HepG2 (cell line): ENCODE results near the gene ZNF382. TPM values are rescaled to one million over a fixed set of nuclear protein-coding genes. Genes with fewer than 3 reads are reported as not detected.

Experiments
- ARHGAP35 ChIP-seq: sonication (generic); formaldehyde crosslinking; IDR thresholded peaks from 2 replicates; pipeline ENCODE4 v1.9.0; 2022; ENCODE audit warnings: mild to moderate bottlenecking, inconsistent platforms, moderate library complexity, missing genetic modification reagents, borderline replicate concordance
- BRCA1 ChIP-seq: sonication (generic); formaldehyde crosslinking; IDR thresholded peaks from 2 replicates; pipeline ENCODE4 v1.4.0; 2020; ENCODE audit warnings: missing genetic modification reagents
- IKZF4 ChIP-seq: sonication (generic); formaldehyde crosslinking; IDR thresholded peaks from 2 replicates; pipeline ENCODE4 v1.5.1; 2020; ENCODE audit warnings: borderline replicate concordance, mild to moderate bottlenecking, low read depth, missing genetic modification reagents; ENCODE audit errors: not compliant biosample characterization
- KMT2B ChIP-seq: IDR thresholded peaks from 2 replicates; pipeline ENCODE4 v1.6.1; 2016; ENCODE audit warnings: missing genetic modification reagents, missing compliant biosample characterization
- SALL1 ChIP-seq: sonication (generic); formaldehyde crosslinking; IDR thresholded peaks from 2 replicates; pipeline ENCODE4 v1.8.0; 2022; ENCODE audit warnings: mild to moderate bottlenecking, missing genetic modification reagents
- SMC3 ChIP-seq: IDR thresholded peaks from 2 replicates; pipeline ENCODE4 v1.6.1; 2011; ENCODE audit warnings: low read length, improper control_type of control experiment
- SOX6 ChIP-seq, 2 experiments: fragments of 450-650 bp in 1 of 2; sonication (generic) in 1 of 2; formaldehyde crosslinking in 1 of 2; IDR thresholded peaks; 2 replicates each; pipeline versions ENCODE4 v1.4.0 to v1.6.1; 2017 to 2020; ENCODE audit warnings: antibody characterized with exemption in 1 of 2, mild to moderate bottlenecking in 1 of 2, missing genetic modification reagents in 1 of 2
- SRSF1 ChIP-seq: fragments of 200-400 bp; formaldehyde crosslinking; optimal IDR thresholded peaks from 2 replicates; pipeline ENCODE3; 2017; ENCODE audit warnings: mild to moderate bottlenecking, low read depth, low read length, moderate library complexity
- ZFP37 ChIP-seq: sonication (generic); formaldehyde crosslinking; IDR thresholded peaks from 2 replicates; pipeline ENCODE4 v1.4.0; 2020; ENCODE audit warnings: missing genetic modification reagents, borderline replicate concordance
- ZKSCAN1 ChIP-seq: fragments of 150-350 bp; IDR thresholded peaks from 2 replicates; pipeline ENCODE4 v1.6.1; 2014; ENCODE audit warnings: low read length
- ZNF296 ChIP-seq: sonication (generic); formaldehyde crosslinking; conservative IDR thresholded peaks from 2 replicates; pipeline ENCODE4 v1.5.0; 2020; ENCODE audit warnings: mild to moderate bottlenecking, missing genetic modification reagents
- ZNF383 ChIP-seq: sonication (generic); formaldehyde crosslinking; IDR thresholded peaks from 2 replicates; pipeline ENCODE4 v1.4.0; 2020; ENCODE audit warnings: missing genetic modification reagents, mild to moderate bottlenecking, borderline replicate concordance
- ZNF446 ChIP-seq: sonication (generic); formaldehyde crosslinking; IDR thresholded peaks from 2 replicates; pipeline ENCODE4 v1.5.0; 2020; ENCODE audit warnings: mild to moderate bottlenecking, missing genetic modification reagents
- ZNF468 ChIP-seq: sonication (generic); formaldehyde crosslinking; IDR thresholded peaks from 2 replicates; pipeline ENCODE4 v1.8.0; 2022; ENCODE audit warnings: mild to moderate bottlenecking, moderate library complexity, missing genetic modification reagents
- ZSCAN12 ChIP-seq: sonication (generic); formaldehyde crosslinking; IDR thresholded peaks from 2 replicates; pipeline ENCODE4 v1.9.0; 2021; ENCODE audit warnings: mild to moderate bottlenecking, missing genetic modification reagents
- polyA plus RNA-seq, 8 experiments: library from polyadenylated mRNA; depleted of rRNA in 3 of 8; stranded (reverse) in 7 of 8; unstranded in 1 of 8; fragments of >200 nt; fragmentation: Illumina TruSeq in 4 of 8; extraction: Trizol in 4 of 8; gene quantifications; 2 replicates each; pipeline versions ENCODE4 v1.2.1 to v1.2.3, GENCODE V29; 2011 to 2016; ENCODE audit warnings: low read depth in 4 of 8, missing spikeins in 1 of 8, mixed read lengths in 1 of 8; ENCODE audit not compliant: insufficient read depth in 1 of 8
- total RNA-seq, 5 experiments: library from RNA; depleted of rRNA; stranded (reverse); fragments of >200 nt; fragmentation: Illumina TruSeq; extraction: Trizol; gene quantifications; 2 replicates each; pipeline ENCODE4 v1.2.3, GENCODE V29; 2016; ENCODE audit warnings: low read depth in 1 of 5
- TF ChIP-seq, protein P1 (sequence below): sonication (generic); formaldehyde crosslinking; IDR thresholded peaks from 2 replicates; pipeline ENCODE4; 2020; ENCODE audit warnings: missing genetic modification reagents, mild to moderate bottlenecking, borderline replicate concordance
- TF ChIP-seq, protein P2 (sequence below): sonication (generic); formaldehyde crosslinking; IDR thresholded peaks from 2 replicates; pipeline ENCODE4 v1.5.0; 2020; ENCODE audit warnings: missing genetic modification reagents, mild to moderate bottlenecking, borderline replicate concordance
- TF ChIP-seq, protein P3 (sequence below): sonication (generic); formaldehyde crosslinking; IDR thresholded peaks from 2 replicates; pipeline ENCODE4 v1.5.1; 2020; ENCODE audit warnings: missing genetic modification reagents, mild to moderate bottlenecking, borderline replicate concordance
- TF ChIP-seq, protein P4 (sequence below), 2 experiments: sonication (generic) in 1 of 2; formaldehyde crosslinking in 1 of 2; IDR thresholded peaks; 2 replicates each; pipeline versions ENCODE4 v1.5.1 to v1.6.1; 2011 to 2020; ENCODE audit warnings: borderline replicate concordance in 1 of 2, low read depth in 1 of 2, low read length in 1 of 2, mild to moderate bottlenecking in 1 of 2, missing genetic modification reagents in 1 of 2, moderate library complexity in 1 of 2
- TF ChIP-seq, protein P5 (sequence below): sonication (generic); formaldehyde crosslinking; IDR thresholded peaks from 2 replicates; pipeline ENCODE4 v1.9.0; 2021; ENCODE audit warnings: missing genetic modification reagents, mild to moderate bottlenecking, borderline replicate concordance

Gene ZNF382
- total and polyA plus RNA-seq, 2 of the 13 experiments (the other 11 are each of a cell fraction or from before 2014, with no cell fraction given): 2.3 to 6.8 TPM

DNA sequence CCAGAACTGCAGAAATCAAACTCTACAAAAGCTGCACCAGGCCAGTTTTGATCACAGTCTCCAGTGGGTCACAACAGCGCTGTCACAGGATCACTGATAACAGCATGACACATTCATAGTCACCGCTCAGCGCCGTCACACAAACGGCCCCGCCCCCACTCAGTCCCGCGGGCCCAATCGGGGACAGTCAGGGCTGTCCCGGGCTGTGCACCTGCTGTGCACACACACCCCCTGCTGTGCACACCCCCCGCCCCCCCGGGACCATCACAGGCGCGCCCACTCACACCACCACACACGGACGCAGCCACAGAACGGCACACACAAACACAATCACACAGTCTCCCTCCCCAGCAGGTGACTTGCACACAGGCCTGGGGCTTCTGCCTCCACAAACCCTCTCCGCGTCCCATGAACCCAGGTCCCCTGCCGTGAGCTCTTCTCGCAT is 435 bp upstream of the ZNF382 start (continued):
- TF ChIP-seq, protein P1, sequence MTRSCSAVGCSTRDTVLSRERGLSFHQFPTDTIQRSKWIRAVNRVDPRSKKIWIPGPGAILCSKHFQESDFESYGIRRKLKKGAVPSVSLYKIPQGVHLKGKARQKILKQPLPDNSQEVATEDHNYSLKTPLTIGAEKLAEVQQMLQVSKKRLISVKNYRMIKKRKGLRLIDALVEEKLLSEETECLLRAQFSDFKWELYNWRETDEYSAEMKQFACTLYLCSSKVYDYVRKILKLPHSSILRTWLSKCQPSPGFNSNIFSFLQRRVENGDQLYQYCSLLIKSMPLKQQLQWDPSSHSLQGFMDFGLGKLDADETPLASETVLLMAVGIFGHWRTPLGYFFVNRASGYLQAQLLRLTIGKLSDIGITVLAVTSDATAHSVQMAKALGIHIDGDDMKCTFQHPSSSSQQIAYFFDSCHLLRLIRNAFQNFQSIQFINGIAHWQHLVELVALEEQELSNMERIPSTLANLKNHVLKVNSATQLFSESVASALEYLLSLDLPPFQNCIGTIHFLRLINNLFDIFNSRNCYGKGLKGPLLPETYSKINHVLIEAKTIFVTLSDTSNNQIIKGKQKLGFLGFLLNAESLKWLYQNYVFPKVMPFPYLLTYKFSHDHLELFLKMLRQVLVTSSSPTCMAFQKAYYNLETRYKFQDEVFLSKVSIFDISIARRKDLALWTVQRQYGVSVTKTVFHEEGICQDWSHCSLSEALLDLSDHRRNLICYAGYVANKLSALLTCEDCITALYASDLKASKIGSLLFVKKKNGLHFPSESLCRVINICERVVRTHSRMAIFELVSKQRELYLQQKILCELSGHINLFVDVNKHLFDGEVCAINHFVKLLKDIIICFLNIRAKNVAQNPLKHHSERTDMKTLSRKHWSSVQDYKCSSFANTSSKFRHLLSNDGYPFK: no peak
- TF ChIP-seq, protein P2, sequence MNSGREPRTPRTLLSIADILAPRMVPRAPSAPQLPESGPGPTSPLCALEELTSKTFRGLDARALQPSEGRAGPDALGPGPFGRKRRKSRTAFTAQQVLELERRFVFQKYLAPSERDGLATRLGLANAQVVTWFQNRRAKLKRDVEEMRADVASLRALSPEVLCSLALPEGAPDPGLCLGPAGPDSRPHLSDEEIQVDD (CRISPR knock-in tag): no peak
- TF ChIP-seq ZFP37 (CRISPR knock-in tag) (no peak), ZNF468 (CRISPR knock-in tag) (0 out of 2 replicates have a peak, but pooled peaks have one; percentile 7), KMT2B (CRISPR knock-in tag) (0 out of 2 replicates have a peak, but pooled peaks have one; percentile 15), SRSF1 (peak; percentile 96), IKZF4 (CRISPR knock-in tag) (no peak), SALL1 (CRISPR knock-in tag) (no peak; the same call in none of the 2 replicates), ARHGAP35 (CRISPR knock-in tag) (no peak), ZNF446 (no peak), ZKSCAN1 (no peak), ZNF296 (CRISPR knock-in tag) (no peak), BRCA1 (CRISPR knock-in tag) (no peak), ZNF383 (CRISPR knock-in tag) (no peak), SOX6 (IDR thresholded peaks at IDR 0.05) (no peak), SOX6 (CRISPR knock-in tag; IDR thresholded peaks at IDR 0.05) (peak; percentile 32; the same call in 1 of the 2 replicates), ZSCAN12 (no peak), SMC3 (no peak)
- TF ChIP-seq, protein P3, sequence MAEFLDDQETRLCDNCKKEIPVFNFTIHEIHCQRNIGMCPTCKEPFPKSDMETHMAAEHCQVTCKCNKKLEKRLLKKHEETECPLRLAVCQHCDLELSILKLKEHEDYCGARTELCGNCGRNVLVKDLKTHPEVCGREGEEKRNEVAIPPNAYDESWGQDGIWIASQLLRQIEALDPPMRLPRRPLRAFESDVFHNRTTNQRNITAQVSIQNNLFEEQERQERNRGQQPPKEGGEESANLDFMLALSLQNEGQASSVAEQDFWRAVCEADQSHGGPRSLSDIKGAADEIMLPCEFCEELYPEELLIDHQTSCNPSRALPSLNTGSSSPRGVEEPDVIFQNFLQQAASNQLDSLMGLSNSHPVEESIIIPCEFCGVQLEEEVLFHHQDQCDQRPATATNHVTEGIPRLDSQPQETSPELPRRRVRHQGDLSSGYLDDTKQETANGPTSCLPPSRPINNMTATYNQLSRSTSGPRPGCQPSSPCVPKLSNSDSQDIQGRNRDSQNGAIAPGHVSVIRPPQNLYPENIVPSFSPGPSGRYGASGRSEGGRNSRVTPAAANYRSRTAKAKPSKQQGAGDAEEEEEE (CRISPR knock-in tag): no peak
- TF ChIP-seq, protein P4, sequence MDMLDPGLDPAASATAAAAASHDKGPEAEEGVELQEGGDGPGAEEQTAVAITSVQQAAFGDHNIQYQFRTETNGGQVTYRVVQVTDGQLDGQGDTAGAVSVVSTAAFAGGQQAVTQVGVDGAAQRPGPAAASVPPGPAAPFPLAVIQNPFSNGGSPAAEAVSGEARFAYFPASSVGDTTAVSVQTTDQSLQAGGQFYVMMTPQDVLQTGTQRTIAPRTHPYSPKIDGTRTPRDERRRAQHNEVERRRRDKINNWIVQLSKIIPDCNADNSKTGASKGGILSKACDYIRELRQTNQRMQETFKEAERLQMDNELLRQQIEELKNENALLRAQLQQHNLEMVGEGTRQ (IDR thresholded peaks at IDR 0.05; ENCODE audit: low read depth, low read length): no peak
- TF ChIP-seq, protein P4 (CRISPR knock-in tag; IDR thresholded peaks at IDR 0.05; ENCODE audit: borderline replicate concordance): peak; percentile 33; the same call in 1 of the 2 replicates
- TF ChIP-seq, protein P5, sequence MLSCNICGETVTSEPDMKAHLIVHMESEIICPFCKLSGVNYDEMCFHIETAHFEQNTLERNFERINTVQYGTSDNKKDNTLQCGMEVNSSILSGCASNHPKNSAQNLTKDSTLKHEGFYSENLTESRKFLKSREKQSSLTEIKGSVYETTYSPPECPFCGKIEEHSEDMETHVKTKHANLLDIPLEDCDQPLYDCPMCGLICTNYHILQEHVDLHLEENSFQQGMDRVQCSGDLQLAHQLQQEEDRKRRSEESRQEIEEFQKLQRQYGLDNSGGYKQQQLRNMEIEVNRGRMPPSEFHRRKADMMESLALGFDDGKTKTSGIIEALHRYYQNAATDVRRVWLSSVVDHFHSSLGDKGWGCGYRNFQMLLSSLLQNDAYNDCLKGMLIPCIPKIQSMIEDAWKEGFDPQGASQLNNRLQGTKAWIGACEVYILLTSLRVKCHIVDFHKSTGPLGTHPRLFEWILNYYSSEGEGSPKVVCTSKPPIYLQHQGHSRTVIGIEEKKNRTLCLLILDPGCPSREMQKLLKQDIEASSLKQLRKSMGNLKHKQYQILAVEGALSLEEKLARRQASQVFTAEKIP (CRISPR knock-in tag): no peak
